Measurements from ENCODE around the gene HPCAL1.

The HPCAL1 gene

GRCh38 chr2:10360460-10360849 is 57.8 kb downstream of the HPCAL1 start:
- no peak overlapping the region for H3K27ac ChIP-seq (ENCODE audit: low read depth, low read length)
- no peaks in the 10 kb centered on the region for H3F3A ChIP-seq (ENCODE audit: control insufficient read depth, insufficient read depth)
- no peaks in the 10 kb centered on the region for H3K4me1 ChIP-seq (ENCODE audit: control insufficient read depth, low read length)
- no peaks in the 10 kb centered on the region for H3K79me2 ChIP-seq (ENCODE audit: control insufficient read depth, low read length)
- no peaks in the 10 kb centered on the region for H3K9me2 ChIP-seq (replicated peaks; ENCODE audit: control insufficient read depth, low read length)
- no peaks in the 10 kb centered on the region for H3K9me3 ChIP-seq (ENCODE audit: control insufficient read depth, insufficient read depth, low read length)
- no peak overlapping the region for H3K4me2 ChIP-seq (ENCODE audit: low read length)
- no peak for TF ChIP-seq CTCF (IDR thresholded peaks at IDR 0.05; ENCODE audit: low read depth, low read length, poor library complexity, severe bottlenecking)
- TF ChIP-seq EZH2phosphoT487 (IDR thresholded peaks at IDR 0.05; ENCODE audit: borderline replicate concordance, low read length): no peak
- H3K36me3 ChIP-seq (ENCODE audit: control insufficient read depth, low read length): no peaks in the 10 kb centered on the region
- no peaks in the 10 kb centered on the region for H4K20me1 ChIP-seq (ENCODE audit: control insufficient read depth, insufficient read depth, low read depth, low read length)
- H3K27me3 ChIP-seq (ENCODE audit: control insufficient read depth, low read length): no peaks in the 10 kb centered on the region
- H3K4me3 ChIP-seq (ENCODE audit: low read length): no peak overlapping the region

- H4K20me1 ChIP-seq (ENCODE audit: control insufficient read depth, insufficient read depth, low read depth, low read length): no peaks in the 10 kb centered on the region
These were observed 58.3 kb downstream of the HPCAL1 start for GRCh38 chr2:10360850-10361588.

GRCh38 chr2:10362096-10362897 is 59.6 kb downstream of the HPCAL1 start:
- H3K27me3 ChIP-seq (ENCODE audit: control insufficient read depth, low read length): no peaks in the 10 kb centered on the region
- no peaks in the 10 kb centered on the region for H3K9me3 ChIP-seq (ENCODE audit: control insufficient read depth, insufficient read depth, low read length)
- no peaks in the 10 kb centered on the region for H3K9me2 ChIP-seq (replicated peaks; ENCODE audit: control insufficient read depth, low read length)
- no peaks in the 10 kb centered on the region for H3K4me1 ChIP-seq (ENCODE audit: control insufficient read depth, low read length)
- no peak overlapping the region for H3K27ac ChIP-seq (ENCODE audit: low read depth, low read length)
- no peaks in the 10 kb centered on the region for H3K79me2 ChIP-seq (ENCODE audit: control insufficient read depth, low read length)
- no peak for TF ChIP-seq EZH2phosphoT487 (IDR thresholded peaks at IDR 0.05; ENCODE audit: borderline replicate concordance, low read length)
- no peak for TF ChIP-seq CTCF (IDR thresholded peaks at IDR 0.05; ENCODE audit: low read depth, low read length, poor library complexity, severe bottlenecking)
- H3K36me3 ChIP-seq (ENCODE audit: control insufficient read depth, low read length): no peaks in the 10 kb centered on the region
- H3F3A ChIP-seq (ENCODE audit: control insufficient read depth, insufficient read depth): no peaks in the 10 kb centered on the region
- H3K4me2 ChIP-seq (ENCODE audit: low read length): no peak overlapping the region
- H4K20me1 ChIP-seq (ENCODE audit: control insufficient read depth, insufficient read depth, low read depth, low read length): no peaks in the 10 kb centered on the region
- no peak overlapping the region for H3K4me3 ChIP-seq (ENCODE audit: low read length)

More at GRCh38 chr2:10360850-10361588, 58.3 kb downstream of the HPCAL1 start:
- no peaks in the 10 kb centered on the region for H3K4me1 ChIP-seq (ENCODE audit: control insufficient read depth, low read length)
- TF ChIP-seq CTCF (IDR thresholded peaks at IDR 0.05; ENCODE audit: low read depth, low read length, poor library complexity, severe bottlenecking) (no peak), EZH2phosphoT487 (IDR thresholded peaks at IDR 0.05; ENCODE audit: borderline replicate concordance, low read length) (no peak)
- no peaks in the 10 kb centered on the region for H3K9me3 ChIP-seq (ENCODE audit: control insufficient read depth, insufficient read depth, low read length)
- H3K27me3 ChIP-seq (ENCODE audit: control insufficient read depth, low read length): no peaks in the 10 kb centered on the region
- H3F3A ChIP-seq (ENCODE audit: control insufficient read depth, insufficient read depth): no peaks in the 10 kb centered on the region
- no peak overlapping the region for H3K4me3 ChIP-seq (ENCODE audit: low read length)
- no peak overlapping the region for H3K4me2 ChIP-seq (ENCODE audit: low read length)
- no peaks in the 10 kb centered on the region for H3K79me2 ChIP-seq (ENCODE audit: control insufficient read depth, low read length)
- no peak overlapping the region for H3K27ac ChIP-seq (ENCODE audit: low read depth, low read length)
- no peaks in the 10 kb centered on the region for H3K9me2 ChIP-seq (replicated peaks; ENCODE audit: control insufficient read depth, low read length)
- no peaks in the 10 kb centered on the region for H3K36me3 ChIP-seq (ENCODE audit: control insufficient read depth, low read length)
